ENCODE measurements around the gene R3HCC1L. TPM values are rescaled to one million over a fixed set of nuclear protein-coding genes. Genes with fewer than 3 reads are reported as not detected.

The R3HCC1L gene
- 36.4 and 38.3 TPM in 2 replicates for total RNA-seq (2014; rRNA removed; shearing (Covaris generic))
- polyA plus RNA-seq (2015; cell fraction: cytosol; rRNA removed), result 16.0 and 20.1 TPM in 2 replicates
- polyA plus RNA-seq (2015; cell fraction: nucleus; rRNA removed), result 30.9 and 45.2 TPM in 2 replicates

GRCh38 chr10:98134431-98135221, at the start of gene R3HCC1L:
Gene R3HCC1L (plus strand): TSS chr10:98134657. CDS start chr10:98208115, 73,458 bp downstream.
- DNase-seq (ENCODE audit: low read depth, low spot score), result peak; percentile 89
- in situ Hi-C loops (cut with HindIII; ENCODE audit: low pct_unique_long_range_greater_than_20kb, low sequenced_read_pairs), result no loop called here

- no peak for DNase-seq (ENCODE audit: low read depth, low spot score)
- in situ Hi-C loops (cut with HindIII; ENCODE audit: low pct_unique_long_range_greater_than_20kb, low sequenced_read_pairs), result no loop called here
Measured at GRCh38 chr10:98085238-98085637, 49.2 kb upstream of the R3HCC1L start.

- DNase-seq (ENCODE audit: low read depth, low spot score), result no peak
- in situ Hi-C loops (cut with HindIII; ENCODE audit: low pct_unique_long_range_greater_than_20kb, low sequenced_read_pairs), result no loop called here
Measured at GRCh38 chr10:98086837-98087708, 47.4 kb upstream of the R3HCC1L start.

- in situ Hi-C loops (cut with HindIII; ENCODE audit: low pct_unique_long_range_greater_than_20kb, low sequenced_read_pairs), result no loop called here
- no peak for DNase-seq (ENCODE audit: low read depth, low spot score)
Measured at GRCh38 chr10:98088186-98088971, 46.1 kb upstream of the R3HCC1L start.

- in situ Hi-C loops (cut with HindIII; ENCODE audit: low pct_unique_long_range_greater_than_20kb, low sequenced_read_pairs), result no loop called here
- DNase-seq (ENCODE audit: low read depth, low spot score), result no peak
Measured at GRCh38 chr10:98090822-98091221, 43.6 kb upstream of the R3HCC1L start.

- DNase-seq (ENCODE audit: low read depth, low spot score), result no peak
- in situ Hi-C loops (cut with HindIII; ENCODE audit: low pct_unique_long_range_greater_than_20kb, low sequenced_read_pairs), result no loop called here
Measured at GRCh38 chr10:98096316-98096715, 38.1 kb upstream of the R3HCC1L start.

- DNase-seq (ENCODE audit: low read depth, low spot score), result no peak
- in situ Hi-C loops (cut with HindIII; ENCODE audit: low pct_unique_long_range_greater_than_20kb, low sequenced_read_pairs), result no loop called here
Measured at GRCh38 chr10:98096731-98097130, 37.7 kb upstream of the R3HCC1L start.

GRCh38 chr10:98097175-98097574, 37.3 kb upstream of the R3HCC1L start:
- in situ Hi-C loops (cut with HindIII; ENCODE audit: low pct_unique_long_range_greater_than_20kb, low sequenced_read_pairs), result no loop called here
- no peak for DNase-seq (ENCODE audit: low read depth, low spot score)

- no peak for DNase-seq (ENCODE audit: low read depth, low spot score)
- in situ Hi-C loops (cut with HindIII; ENCODE audit: low pct_unique_long_range_greater_than_20kb, low sequenced_read_pairs), result no loop called here
Measured at GRCh38 chr10:98097616-98098015, 36.8 kb upstream of the R3HCC1L start.

GRCh38 chr10:98098247-98098646, 36.2 kb upstream of the R3HCC1L start:
- DNase-seq (ENCODE audit: low read depth, low spot score), result no peak
- in situ Hi-C loops (cut with HindIII; ENCODE audit: low pct_unique_long_range_greater_than_20kb, low sequenced_read_pairs), result no loop called here

- no peak for DNase-seq (ENCODE audit: low read depth, low spot score)
- in situ Hi-C loops (cut with HindIII; ENCODE audit: low pct_unique_long_range_greater_than_20kb, low sequenced_read_pairs), result no loop called here
Measured at GRCh38 chr10:98100476-98100875, 34.0 kb upstream of the R3HCC1L start.

- no peak for DNase-seq (ENCODE audit: low read depth, low spot score)
- in situ Hi-C loops (cut with HindIII; ENCODE audit: low pct_unique_long_range_greater_than_20kb, low sequenced_read_pairs), result no loop called here
Measured at GRCh38 chr10:98101366-98101765, 33.1 kb upstream of the R3HCC1L start.

GRCh38 chr10:98104125-98104524, 30.3 kb upstream of the R3HCC1L start:
- no peak for DNase-seq (ENCODE audit: low read depth, low spot score)
- in situ Hi-C loops (cut with HindIII; ENCODE audit: low pct_unique_long_range_greater_than_20kb, low sequenced_read_pairs), result no loop called here

- no peak for DNase-seq (ENCODE audit: low read depth, low spot score)
- in situ Hi-C loops (cut with HindIII; ENCODE audit: low pct_unique_long_range_greater_than_20kb, low sequenced_read_pairs), result no loop called here
Measured at GRCh38 chr10:98106531-98106930, 27.9 kb upstream of the R3HCC1L start.

GRCh38 chr10:98107644-98108430, 26.6 kb upstream of the R3HCC1L start:
- DNase-seq (ENCODE audit: low read depth, low spot score), result no peak
- in situ Hi-C loops (cut with HindIII; ENCODE audit: low pct_unique_long_range_greater_than_20kb, low sequenced_read_pairs), result no loop called here

GRCh38 chr10:98110356-98110755, 24.1 kb upstream of the R3HCC1L start:
- no peak for DNase-seq (ENCODE audit: low read depth, low spot score)
- in situ Hi-C loops (cut with HindIII; ENCODE audit: low pct_unique_long_range_greater_than_20kb, low sequenced_read_pairs), result no loop called here
